ENCODE results near the gene IL4R.

GRCh38 chr16:27394516-27394915, 80.7 kb downstream of the IL4R start:
- no peak for TF ChIP-seq CTCF (conservative IDR thresholded peaks at IDR 0.05; ENCODE audit: low read length)
- TF ChIP-seq EZH2phosphoT487 (IDR thresholded peaks at IDR 0.05; ENCODE audit: borderline replicate concordance, low read depth, low read length), result no peak

All from OCI-LY7 (cell line).